Esophagus squamous epithelium (tissue), 4 donors: ENCODE measurements around the gene CR1L.

Source experiments
- POLR2A ChIP-seq, 4 donors: fragments of 450-650 bp; IDR thresholded peaks; one replicate each; pipeline ENCODE4 v1.6.1; 2017; ENCODE audit warnings: antibody characterized with exemption in 4 of 4, mild to moderate bottlenecking in 4 of 4, moderate library complexity in 3 of 4
- TF ChIP-seq, protein P1 (sequence below), 6 experiments: fragments of 450-650 bp in 4 of 6; fragments of 200-600 bp in 2 of 6; sonication (generic) in 2 of 6; IDR thresholded peaks; one replicate each; pipeline ENCODE4 v1.5.1; 2016 to 2019; ENCODE audit warnings: antibody characterized with exemption in 6 of 6, mild to moderate bottlenecking in 4 of 6, moderate library complexity in 4 of 6

DNA sequence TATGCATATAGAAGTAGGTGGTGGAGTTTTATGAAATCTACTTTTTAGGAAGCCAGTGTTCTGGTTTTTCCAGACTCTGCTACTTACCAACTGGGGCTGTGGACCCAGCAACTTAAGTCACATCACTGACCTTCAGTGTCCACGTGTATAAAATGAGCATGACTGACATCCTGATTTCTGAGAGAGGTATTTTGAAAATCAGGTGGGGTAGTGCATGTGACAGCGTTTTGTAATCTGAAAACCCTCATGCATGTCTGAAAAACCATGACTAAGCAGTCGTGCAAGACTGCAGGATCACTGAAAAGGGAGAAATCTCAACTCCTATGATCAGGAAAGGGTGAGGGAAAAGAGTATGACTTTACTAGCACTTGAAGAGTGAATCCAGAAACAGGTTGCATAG lies 26.1 kb downstream of the CR1L start:
- no peak for TF ChIP-seq POLR2A (IDR thresholded peaks at IDR 0.05)
- TF ChIP-seq, protein P1, sequence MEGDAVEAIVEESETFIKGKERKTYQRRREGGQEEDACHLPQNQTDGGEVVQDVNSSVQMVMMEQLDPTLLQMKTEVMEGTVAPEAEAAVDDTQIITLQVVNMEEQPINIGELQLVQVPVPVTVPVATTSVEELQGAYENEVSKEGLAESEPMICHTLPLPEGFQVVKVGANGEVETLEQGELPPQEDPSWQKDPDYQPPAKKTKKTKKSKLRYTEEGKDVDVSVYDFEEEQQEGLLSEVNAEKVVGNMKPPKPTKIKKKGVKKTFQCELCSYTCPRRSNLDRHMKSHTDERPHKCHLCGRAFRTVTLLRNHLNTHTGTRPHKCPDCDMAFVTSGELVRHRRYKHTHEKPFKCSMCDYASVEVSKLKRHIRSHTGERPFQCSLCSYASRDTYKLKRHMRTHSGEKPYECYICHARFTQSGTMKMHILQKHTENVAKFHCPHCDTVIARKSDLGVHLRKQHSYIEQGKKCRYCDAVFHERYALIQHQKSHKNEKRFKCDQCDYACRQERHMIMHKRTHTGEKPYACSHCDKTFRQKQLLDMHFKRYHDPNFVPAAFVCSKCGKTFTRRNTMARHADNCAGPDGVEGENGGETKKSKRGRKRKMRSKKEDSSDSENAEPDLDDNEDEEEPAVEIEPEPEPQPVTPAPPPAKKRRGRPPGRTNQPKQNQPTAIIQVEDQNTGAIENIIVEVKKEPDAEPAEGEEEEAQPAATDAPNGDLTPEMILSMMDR (IDR thresholded peaks at IDR 0.05): no peak
